ENCODE data around the gene IMPG2. TPM values are rescaled to one million over a fixed set of nuclear protein-coding genes. Genes with fewer than 3 reads are reported as not detected.

Gene IMPG2
- total RNA-seq, 1 experiment from 2014 or later = 0.04 TPM

DNA sequence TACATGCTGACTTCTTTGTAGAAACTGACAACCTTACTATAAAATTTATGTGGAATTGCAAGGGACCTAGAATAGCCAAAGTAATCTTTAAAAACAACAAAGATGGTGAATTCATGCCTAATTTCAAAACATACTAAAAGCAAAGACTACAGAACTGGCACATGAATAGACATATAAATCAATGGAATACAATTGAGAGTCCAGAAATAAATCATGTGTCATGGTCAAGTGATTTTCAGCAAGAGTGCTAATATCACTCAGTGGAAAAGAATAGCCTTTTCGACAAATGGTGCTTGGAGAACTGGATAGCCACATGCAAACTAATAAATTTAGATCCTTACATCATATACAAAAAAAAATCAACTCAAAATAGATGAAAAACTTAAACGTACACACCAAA is 8.7 kb downstream of the IMPG2 start:
- H2AFZ ChIP-seq (ENCODE audit: low read length) = no peak overlapping the region
- H2BK120ac ChIP-seq (ENCODE audit: low read depth, low read length, poor library complexity, severe bottlenecking) = no peak overlapping the region
- no peaks in the 10 kb centered on the region for H3K23me2 ChIP-seq (ENCODE audit: insufficient read length, low read depth, low read length, poor library complexity, severe bottlenecking)
- H3K27ac ChIP-seq (ENCODE audit: insufficient read length, low read depth, low read length) = no peak overlapping the region
- H3K9me3 ChIP-seq (ENCODE audit: control insufficient read depth, low read depth, low read length) = peaks cover 10% of the 10 kb centered on the region
- no peaks in the 10 kb centered on the region for H3K79me2 ChIP-seq (ENCODE audit: insufficient read depth, low read length)
- no peak overlapping the region for H3K27ac Mint-ChIP-seq
- no peaks in the 10 kb centered on the region for H3K4me1 ChIP-seq (ENCODE audit: insufficient read depth, low read length)
- H3K56ac ChIP-seq (ENCODE audit: insufficient read length, low read depth, low read length) = no peak overlapping the region
- no peak overlapping the region for H3K23ac ChIP-seq (ENCODE audit: insufficient read length, low read depth, low read length)
- no peaks in the 10 kb centered on the region for H3K27me3 Mint-ChIP-seq (ENCODE audit: low read depth)
- H4K5ac ChIP-seq (ENCODE audit: insufficient read length, low read depth, low read length) = no peak overlapping the region
- no peaks in the 10 kb centered on the region for H3K4me1 Mint-ChIP-seq
- TF ChIP-seq, protein P1, sequence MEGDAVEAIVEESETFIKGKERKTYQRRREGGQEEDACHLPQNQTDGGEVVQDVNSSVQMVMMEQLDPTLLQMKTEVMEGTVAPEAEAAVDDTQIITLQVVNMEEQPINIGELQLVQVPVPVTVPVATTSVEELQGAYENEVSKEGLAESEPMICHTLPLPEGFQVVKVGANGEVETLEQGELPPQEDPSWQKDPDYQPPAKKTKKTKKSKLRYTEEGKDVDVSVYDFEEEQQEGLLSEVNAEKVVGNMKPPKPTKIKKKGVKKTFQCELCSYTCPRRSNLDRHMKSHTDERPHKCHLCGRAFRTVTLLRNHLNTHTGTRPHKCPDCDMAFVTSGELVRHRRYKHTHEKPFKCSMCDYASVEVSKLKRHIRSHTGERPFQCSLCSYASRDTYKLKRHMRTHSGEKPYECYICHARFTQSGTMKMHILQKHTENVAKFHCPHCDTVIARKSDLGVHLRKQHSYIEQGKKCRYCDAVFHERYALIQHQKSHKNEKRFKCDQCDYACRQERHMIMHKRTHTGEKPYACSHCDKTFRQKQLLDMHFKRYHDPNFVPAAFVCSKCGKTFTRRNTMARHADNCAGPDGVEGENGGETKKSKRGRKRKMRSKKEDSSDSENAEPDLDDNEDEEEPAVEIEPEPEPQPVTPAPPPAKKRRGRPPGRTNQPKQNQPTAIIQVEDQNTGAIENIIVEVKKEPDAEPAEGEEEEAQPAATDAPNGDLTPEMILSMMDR (conservative IDR thresholded peaks at IDR 0.05) = no peak
- H3K18ac ChIP-seq (ENCODE audit: insufficient read length, low read depth, low read length) = no peak overlapping the region
- no peak for DNase-seq
- no peaks in the 10 kb centered on the region for H4K20me1 ChIP-seq (ENCODE audit: control insufficient read depth, insufficient read depth, insufficient read length)
- no peaks in the 10 kb centered on the region for H3K79me1 ChIP-seq (ENCODE audit: insufficient read depth, low read depth, low read length, poor library complexity, severe bottlenecking)
- H2BK12ac ChIP-seq (ENCODE audit: insufficient read length, low read depth, low read length) = no peak overlapping the region
- no peak overlapping the region for H2AK5ac ChIP-seq (ENCODE audit: insufficient read length, low read length)
- no CpG with 5 or more reads among the region's 2 CpGs for WGBS (ENCODE audit: extremely low coverage, insufficient read length, low lambda C conversion rate)
- H4K91ac ChIP-seq (ENCODE audit: insufficient read length, low read depth, low read length) = no peak overlapping the region
- H3K9ac ChIP-seq (ENCODE audit: extremely low read depth, insufficient read length, low read length) = no peak overlapping the region
- no peaks in the 10 kb centered on the region for H3K27me3 ChIP-seq (ENCODE audit: insufficient read depth, low read length)
- H3K4ac ChIP-seq (ENCODE audit: low read depth, low read length) = no peak overlapping the region
- H2BK15ac ChIP-seq (ENCODE audit: low read depth, low read length) = no peak overlapping the region
- no peak overlapping the region for H3K14ac ChIP-seq (ENCODE audit: insufficient read depth, low read length)
- H3T11ph ChIP-seq (ENCODE audit: low read length) = no peak overlapping the region
- H2BK5ac ChIP-seq (ENCODE audit: insufficient read length, low read length) = no peak overlapping the region
- H3K9me3 Mint-ChIP-seq = peaks cover 27 to 30% of the 10 kb centered on the region in 2 experiments
- H2BK20ac ChIP-seq (ENCODE audit: low read depth, low read length, poor library complexity, severe bottlenecking) = no peak overlapping the region
- H4K8ac ChIP-seq (replicated peaks; ENCODE audit: insufficient read length, low read depth, low read length) = no peak overlapping the region
- H3K36me3 Mint-ChIP-seq (ENCODE audit: insufficient read depth in 1 of 3, low read depth in 3 of 3) = peaks cover 17 to 23% (median 19%) of the 10 kb centered on the region in 3 experiments; a peak in 6 of 7 replicates
- no peak overlapping the region for H3K4me3 Mint-ChIP-seq
- H3K4me2 ChIP-seq (ENCODE audit: insufficient read depth, insufficient read length, low read length) = no peak overlapping the region

Data from H9 (cell line).